Measurements from ENCODE around the gene FBXL20.

GRCh38 chr17:39365872-39366271, 35.6 kb downstream of the FBXL20 start:
- no peak for TF ChIP-seq CHD2 (IDR thresholded peaks at IDR 0.05; ENCODE audit: low read length)
- no peak for TF ChIP-seq SP1 (IDR thresholded peaks at IDR 0.05; ENCODE audit: low read depth, low read length)
- TF ChIP-seq, protein P1, sequence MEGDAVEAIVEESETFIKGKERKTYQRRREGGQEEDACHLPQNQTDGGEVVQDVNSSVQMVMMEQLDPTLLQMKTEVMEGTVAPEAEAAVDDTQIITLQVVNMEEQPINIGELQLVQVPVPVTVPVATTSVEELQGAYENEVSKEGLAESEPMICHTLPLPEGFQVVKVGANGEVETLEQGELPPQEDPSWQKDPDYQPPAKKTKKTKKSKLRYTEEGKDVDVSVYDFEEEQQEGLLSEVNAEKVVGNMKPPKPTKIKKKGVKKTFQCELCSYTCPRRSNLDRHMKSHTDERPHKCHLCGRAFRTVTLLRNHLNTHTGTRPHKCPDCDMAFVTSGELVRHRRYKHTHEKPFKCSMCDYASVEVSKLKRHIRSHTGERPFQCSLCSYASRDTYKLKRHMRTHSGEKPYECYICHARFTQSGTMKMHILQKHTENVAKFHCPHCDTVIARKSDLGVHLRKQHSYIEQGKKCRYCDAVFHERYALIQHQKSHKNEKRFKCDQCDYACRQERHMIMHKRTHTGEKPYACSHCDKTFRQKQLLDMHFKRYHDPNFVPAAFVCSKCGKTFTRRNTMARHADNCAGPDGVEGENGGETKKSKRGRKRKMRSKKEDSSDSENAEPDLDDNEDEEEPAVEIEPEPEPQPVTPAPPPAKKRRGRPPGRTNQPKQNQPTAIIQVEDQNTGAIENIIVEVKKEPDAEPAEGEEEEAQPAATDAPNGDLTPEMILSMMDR (IDR thresholded peaks at IDR 0.05; ENCODE audit: control extremely low read depth in 1 of 3, insufficient read depth in 1 of 3, low read depth in 1 of 3, low read length in 3 of 3): no peak
- no peak for TF ChIP-seq POLR2A (IDR thresholded peaks at IDR 0.05; ENCODE audit: control extremely low read depth in 1 of 2, low read depth in 2 of 2, low read length in 2 of 2)
- TF ChIP-seq HDAC6 (IDR thresholded peaks at IDR 0.05; ENCODE audit: low read depth, low read length): no peak
- no peak for TF ChIP-seq CREB1 (IDR thresholded peaks at IDR 0.05)
- no peak for TF ChIP-seq RAD21 (IDR thresholded peaks at IDR 0.05 in 1 of 2, conservative IDR thresholded peaks at IDR 0.05 in 1 of 2; ENCODE audit: low read depth in 2 of 2, low read length in 2 of 2)
- no peak for TF ChIP-seq ZNF274 (IDR thresholded peaks at IDR 0.05; ENCODE audit: borderline replicate concordance, extremely low read depth, low read length)
- no peak for TF ChIP-seq POLR2AphosphoS5 (IDR thresholded peaks at IDR 0.05; ENCODE audit: low read depth, low read length)

Measured in H1 (cell line).